ENCODE data around the gene KCNMB2.
A peak's percentile ranks its signal among the peaks of the same experiment; 100 is the strongest.
"Not testable (repeated sequence)": the region's sequence is repeated elsewhere in the genome, so short reads cannot be mapped to it uniquely, and the experiment has no call there.

Gene KCNMB2

GRCh38 chr3:178520451-178520850 is 15.8 kb upstream of the KCNMB2 start:
- DNase-seq: no peak

DNA sequence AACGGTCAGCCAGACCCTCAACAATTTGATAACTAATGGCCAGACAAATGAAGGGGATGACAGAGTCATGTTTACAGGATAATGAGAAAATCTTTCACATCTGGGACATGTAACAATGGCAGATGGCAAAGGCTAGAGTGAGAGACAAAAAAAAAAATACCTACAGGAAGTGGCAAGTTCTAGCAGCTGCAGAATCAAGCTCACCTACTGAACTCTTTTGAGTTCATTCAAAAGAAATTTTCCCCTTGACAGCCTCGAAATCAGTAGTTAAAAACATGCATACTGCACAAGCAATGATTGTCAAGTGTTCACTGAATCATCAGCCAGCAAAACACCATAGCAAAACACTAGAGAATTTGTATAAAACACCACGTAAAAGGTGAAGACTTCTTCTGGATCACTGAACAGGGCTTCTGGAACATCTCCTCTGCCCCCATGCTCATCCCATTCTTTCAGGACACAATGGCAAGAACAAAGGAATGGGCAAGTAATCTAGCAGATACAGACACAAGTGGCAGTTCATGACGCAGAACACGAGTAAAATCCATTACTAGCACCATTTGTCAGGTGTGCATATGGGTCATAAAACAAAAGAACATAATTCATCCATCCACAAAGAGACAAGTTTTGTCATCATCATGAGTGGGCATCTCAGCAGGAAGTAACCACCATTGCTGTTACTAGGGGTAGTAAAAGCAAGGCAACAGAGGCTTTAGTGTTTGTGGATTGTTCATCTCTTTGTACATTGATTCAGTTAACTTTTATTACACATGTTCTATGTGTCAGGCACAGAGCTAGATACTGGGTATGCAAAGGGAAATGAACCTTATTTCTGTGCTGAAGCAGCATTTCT is 13.8 kb upstream of the KCNMB2 start:
- DNase-seq: no peak

- no peak for DNase-seq
These were observed 11.0 kb upstream of the KCNMB2 start for GRCh38 chr3:178525251-178525650.

- DNase-seq: no peak
These were observed 9.9 kb upstream of the KCNMB2 start for GRCh38 chr3:178526291-178526690.

GRCh38 chr3:178527981-178528380 is 8.3 kb upstream of the KCNMB2 start:
- DNase-seq: no peak

GRCh38 chr3:178529606-178530225 is 6.5 kb upstream of the KCNMB2 start:
- no peak for DNase-seq

DNA sequence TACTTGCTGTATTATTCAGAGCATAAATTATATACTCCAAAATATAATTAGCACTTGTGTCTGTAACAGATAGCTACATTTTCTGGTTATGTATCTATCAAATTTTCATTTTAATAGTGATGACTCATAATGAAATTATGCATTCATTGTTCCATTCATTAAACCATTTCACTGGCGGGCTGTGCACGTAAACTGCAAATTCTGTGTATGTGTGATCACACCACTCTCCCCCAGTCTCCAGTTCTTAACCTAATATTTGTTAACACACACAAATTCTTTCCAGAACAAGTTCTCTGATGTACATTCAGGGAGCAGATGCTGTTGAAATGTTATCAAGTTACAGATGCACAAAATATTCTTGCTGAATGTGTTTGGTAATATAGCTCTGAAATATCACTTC is 3.8 kb upstream of the KCNMB2 start:
- DNase-seq: no peak

DNA sequence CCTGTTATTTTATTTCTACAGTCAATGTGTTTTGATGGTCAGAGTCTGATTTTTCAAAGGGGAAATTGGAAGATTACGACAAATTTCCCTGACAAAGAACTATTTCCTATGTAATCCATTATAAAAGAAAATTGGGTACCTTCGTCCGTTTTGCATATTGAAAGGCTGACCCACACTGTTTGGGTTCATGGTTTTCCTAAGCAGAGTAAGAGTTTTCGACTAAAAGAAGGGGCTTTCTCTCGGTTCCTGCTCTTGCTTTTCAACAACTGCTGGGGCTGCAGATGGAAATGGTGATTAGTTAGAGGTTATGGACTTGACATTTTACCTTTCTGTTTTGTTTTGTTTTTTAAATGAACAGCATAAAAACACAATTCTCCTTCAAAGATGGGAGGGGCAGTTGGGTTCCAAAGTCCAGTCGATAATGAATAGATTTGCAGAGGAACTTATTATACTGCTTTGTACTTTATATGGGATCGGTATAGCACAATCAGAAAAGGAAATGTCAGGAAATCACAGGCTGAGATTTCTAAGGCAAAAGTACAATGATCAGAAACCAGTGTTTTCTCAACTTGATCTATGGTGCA is 978 bp downstream of the KCNMB2 start:
- peak; percentile 22 to 40 for DNase-seq

- DNase-seq: no peak
These were observed 1.8 kb downstream of the KCNMB2 start for GRCh38 chr3:178538056-178538455.

- DNase-seq: no peak
These were observed 3.9 kb downstream of the KCNMB2 start for GRCh38 chr3:178540184-178540583.

- no peak for DNase-seq
These were observed 9.1 kb downstream of the KCNMB2 start for GRCh38 chr3:178545337-178545736.

DNA sequence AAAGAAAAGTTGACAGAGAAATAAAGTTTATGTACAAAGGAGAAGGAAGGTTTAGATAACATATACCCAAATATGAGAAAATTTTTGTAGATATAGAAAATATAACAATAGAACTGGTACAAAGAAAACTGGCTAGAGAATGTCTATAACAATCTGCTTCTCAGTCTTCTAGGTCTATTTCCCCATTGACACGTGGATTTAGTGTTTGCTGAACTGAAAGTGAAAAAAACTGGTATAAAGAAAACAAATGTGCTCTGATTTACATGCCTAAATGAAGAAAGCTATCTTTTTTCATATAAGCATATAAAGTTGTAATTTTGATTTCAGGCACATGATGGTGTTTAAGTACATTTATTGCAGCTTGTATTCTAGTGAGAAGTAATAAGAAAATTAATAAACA is 9.8 kb downstream of the KCNMB2 start:
- no peak for DNase-seq

- not testable (repeated sequence) for DNase-seq
These were observed 13.2 kb downstream of the KCNMB2 start for GRCh38 chr3:178549426-178549825.

- no peak for DNase-seq
These were observed 15.7 kb downstream of the KCNMB2 start for GRCh38 chr3:178551916-178552321.

GRCh38 chr3:178558637-178559036 is 22.4 kb downstream of the KCNMB2 start:
- peak; percentile 50 to 68 for DNase-seq

GRCh38 chr3:178560759-178561158 is 24.5 kb downstream of the KCNMB2 start:
- no peak for DNase-seq

- no peak for DNase-seq
These were observed 25.0 kb downstream of the KCNMB2 start for GRCh38 chr3:178561239-178561638.

- no peak for DNase-seq
These were observed 26.1 kb downstream of the KCNMB2 start for GRCh38 chr3:178562143-178562946.

- DNase-seq: no peak
These were observed 26.7 kb downstream of the KCNMB2 start for GRCh38 chr3:178562947-178563232.

GRCh38 chr3:178567611-178568010 is 31.4 kb downstream of the KCNMB2 start:
- DNase-seq: no peak

- no peak for DNase-seq
These were observed 32.0 kb downstream of the KCNMB2 start for GRCh38 chr3:178568155-178568731.

GRCh38 chr3:178568911-178569310 is 32.7 kb downstream of the KCNMB2 start:
- DNase-seq: no peak

- DNase-seq: no peak
These were observed 33.6 kb downstream of the KCNMB2 start for GRCh38 chr3:178569826-178570225.

Data from NCI-H526 (cell line).